ENCODE results near the gene KIF23.

GRCh38 chr15:69395991-69396390 lies 18.2 kb upstream of the KIF23 start:
- TF ChIP-seq CTCF (IDR thresholded peaks at IDR 0.05) (no peak), POLR2A (IDR thresholded peaks at IDR 0.05) (no peak)

All from lower leg skin (tissue), 3 donors.